Measurements from ENCODE around the gene ABCC1. TPM values are rescaled to one million over a fixed set of nuclear protein-coding genes. Genes with fewer than 3 reads are reported as not detected.

Gene ABCC1
- total RNA-seq, 4 donors from 2014 or later: 24.3 to 32.2 (median 25.7) TPM

- whole genome bisulfite sequencing, 2 donors: 63 to 79% methylated on average over 2 of the region's 2 CpGs
- Histone ChIP-seq H3K9me3 (no peaks in the 10 kb centered on the region), H3K27ac (no peak overlapping the region), H3K27me3 (no peaks in the 10 kb centered on the region), H3K4me1 (no peaks in the 10 kb centered on the region), H3K4me3 (no peak overlapping the region), H3K36me3 (peaks cover 0 to 87% (median 0%) of the 10 kb centered on the region in 3 donors)
- DNase-seq (ENCODE audit: low spot score in 2 of 2): no peak
- no peak for TF ChIP-seq EP300 (IDR thresholded peaks at IDR 0.05)
- no peak for TF ChIP-seq POLR2A (IDR thresholded peaks at IDR 0.05)
- no peak for TF ChIP-seq CTCF (IDR thresholded peaks at IDR 0.05)
Measured at GRCh38 chr16:16045296-16045695, 95.9 kb downstream of the ABCC1 start.

GRCh38 chr16:16045879-16046278 is 96.5 kb downstream of the ABCC1 start:
- no peak overlapping the region for H3K4me3 ChIP-seq
- H3K36me3 ChIP-seq: peaks cover 0 to 87% (median 0%) of the 10 kb centered on the region in 3 donors
- TF ChIP-seq EP300 (IDR thresholded peaks at IDR 0.05): no peak
- no peaks in the 10 kb centered on the region for H3K4me1 ChIP-seq
- DNase-seq (ENCODE audit: low spot score in 2 of 2): no peak
- no peaks in the 10 kb centered on the region for H3K9me3 ChIP-seq
- 69 to 79% methylated on average over 11 to 12 of the region's 12 CpGs for WGBS, 2 donors
- H3K27me3 ChIP-seq: no peaks in the 10 kb centered on the region
- H3K27ac ChIP-seq: no peak overlapping the region

GRCh38 chr16:16047761-16048160 is 98.3 kb downstream of the ABCC1 start:
- 86 to 87% methylated on average over 10 to 11 of the region's 11 CpGs for WGBS, 2 donors
- H3K4me1 ChIP-seq: no peaks in the 10 kb centered on the region
- H3K9me3 ChIP-seq: no peaks in the 10 kb centered on the region
- no peak overlapping the region for H3K27ac ChIP-seq
- H3K4me3 ChIP-seq: no peak overlapping the region
- no peak for DNase-seq (ENCODE audit: low spot score in 2 of 2)
- H3K27me3 ChIP-seq: no peaks in the 10 kb centered on the region
- H3K36me3 ChIP-seq: peaks cover 0 to 92% (median 0%) of the 10 kb centered on the region in 3 donors
- no peak for TF ChIP-seq CTCF (IDR thresholded peaks at IDR 0.05)

- no peak overlapping the region for H3K27ac ChIP-seq
- WGBS, 2 donors: 92 to 97% methylated on average over 6 of the region's 6 CpGs
- TF ChIP-seq CTCF (IDR thresholded peaks at IDR 0.05) (no peak), POLR2A (IDR thresholded peaks at IDR 0.05) (no peak), EP300 (IDR thresholded peaks at IDR 0.05) (no peak)
Measured at GRCh38 chr16:16048904-16049582, 99.6 kb downstream of the ABCC1 start.

GRCh38 chr16:16050106-16050505 is 100.7 kb downstream of the ABCC1 start:
- 94 to 96% methylated on average over 6 of the region's 6 CpGs for WGBS, 2 donors
- Histone ChIP-seq H3K36me3 (peaks cover 0 to 92% (median 0%) of the 10 kb centered on the region in 3 donors), H3K4me1 (no peaks in the 10 kb centered on the region), H3K27me3 (no peaks in the 10 kb centered on the region), H3K4me3 (no peak overlapping the region), H3K9me3 (no peaks in the 10 kb centered on the region), H3K27ac (no peak overlapping the region)
- DNase-seq (ENCODE audit: low spot score in 2 of 2): no peak
- TF ChIP-seq CTCF (IDR thresholded peaks at IDR 0.05): no peak
- TF ChIP-seq EP300 (IDR thresholded peaks at IDR 0.05): no peak
- TF ChIP-seq POLR2A (IDR thresholded peaks at IDR 0.05): no peak

More at GRCh38 chr16:16048904-16049582, 99.6 kb downstream of the ABCC1 start:
- Histone ChIP-seq H3K4me3 (no peak overlapping the region), H3K36me3 (peaks cover 0 to 93% (median 0%) of the 10 kb centered on the region in 3 donors), H3K4me1 (no peaks in the 10 kb centered on the region), H3K27me3 (no peaks in the 10 kb centered on the region), H3K9me3 (no peaks in the 10 kb centered on the region)
- no peak for DNase-seq (ENCODE audit: low spot score in 2 of 2)
